Measurements from ENCODE around the gene KLHL18.

Gene KLHL18

GRCh38 chr3:47323431-47324277 lies 40.9 kb downstream of the KLHL18 start:
- DNase-seq (ENCODE audit: low spot score): peak; percentile 63
- peak overlapping the region; percentile 36; the same call in 1 of the 2 replicates for H3K27ac ChIP-seq
- ChIA-PET POLR2A (ENCODE audit: low non-redundant PET) (no interaction called here), CTCF (interaction anchor here (0.6 to 1.4 kb wide), 14 partner anchors 11 to 984 kb away, joined by 3 to 6 read pairs (median 4); no protein-coding TSS in a partner anchor)
- TF ChIP-seq CTCF (conservative IDR thresholded peaks at IDR 0.05; ENCODE audit: low read depth): no peak

GRCh38 chr3:47324278-47324865 lies 41.6 kb downstream of the KLHL18 start:
- peak; percentile 55 for DNase-seq (ENCODE audit: low spot score)
- no peak overlapping the region for H3K27ac ChIP-seq
- ChIA-PET CTCF (interaction anchor here (0.6 to 1.4 kb wide), 13 partner anchors 12 to 457 kb away, joined by 3 to 6 read pairs (median 4); no protein-coding TSS in a partner anchor), POLR2A (ENCODE audit: low non-redundant PET) (no interaction called here)
- TF ChIP-seq CTCF (conservative IDR thresholded peaks at IDR 0.05; ENCODE audit: low read depth): peak; percentile 59

- no peak for DNase-seq (ENCODE audit: low spot score)
- CTCF ChIA-PET: no interaction called here
- H3K27ac ChIP-seq: no peak overlapping the region
- POLR2A ChIA-PET (ENCODE audit: low non-redundant PET): no interaction called here
- no peak for TF ChIP-seq CTCF (conservative IDR thresholded peaks at IDR 0.05; ENCODE audit: low read depth)
These were observed 51.2 kb downstream of the KLHL18 start for GRCh38 chr3:47333907-47334306.

GRCh38 chr3:47337656-47338055 lies 54.9 kb downstream of the KLHL18 start:
- POLR2A ChIA-PET (ENCODE audit: low non-redundant PET): no interaction called here
- no peak for DNase-seq (ENCODE audit: low spot score)
- TF ChIP-seq CTCF (conservative IDR thresholded peaks at IDR 0.05; ENCODE audit: low read depth): no peak
- CTCF ChIA-PET: no interaction called here
- no peak overlapping the region for H3K27ac ChIP-seq

- POLR2A ChIA-PET (ENCODE audit: low non-redundant PET): interaction anchor here (0.5 kb wide), 1 partner anchor 363 kb away, joined by 5 read pairs; no protein-coding TSS in a partner anchor
- TF ChIP-seq CTCF (conservative IDR thresholded peaks at IDR 0.05; ENCODE audit: low read depth): no peak
- H3K27ac ChIP-seq: no peak overlapping the region
- no peak for DNase-seq (ENCODE audit: low spot score)
- CTCF ChIA-PET: no interaction called here
These were observed 57.2 kb downstream of the KLHL18 start for GRCh38 chr3:47339951-47340350.

GRCh38 chr3:47340866-47341265 lies 58.1 kb downstream of the KLHL18 start:
- ChIA-PET CTCF (no interaction called here), POLR2A (ENCODE audit: low non-redundant PET) (no interaction called here)
- no peak for TF ChIP-seq CTCF (conservative IDR thresholded peaks at IDR 0.05; ENCODE audit: low read depth)
- no peak overlapping the region for H3K27ac ChIP-seq
- DNase-seq (ENCODE audit: low spot score): no peak
